Muscle of back (tissue), 11 donors: ENCODE results near the gene FAM221A. TPM values are rescaled to one million over a fixed set of nuclear protein-coding genes. Genes with fewer than 3 reads are reported as not detected.
"Not testable (repeated sequence)": the region's sequence is repeated elsewhere in the genome, so short reads cannot be mapped to it uniquely, and the experiment has no call there.

Experiments used
- DNase-seq, 3 donors: peaks; one replicate each; pipeline versions ENCODE4 v3.0.0 to v3.0.0-alpha.2; 2013
- polyA plus RNA-seq, 10 donors: library from polyadenylated mRNA; unstranded; fragments of 120-200 nt; gene quantifications; one replicate each; pipeline ENCODE4 v1.2.1, GENCODE V29; 2013; ENCODE audit not compliant: insufficient read length in 10 of 10

Gene FAM221A
- polyA plus RNA-seq, 10 donors: 1.6 to 5.1 (median 2.7) TPM

DNA sequence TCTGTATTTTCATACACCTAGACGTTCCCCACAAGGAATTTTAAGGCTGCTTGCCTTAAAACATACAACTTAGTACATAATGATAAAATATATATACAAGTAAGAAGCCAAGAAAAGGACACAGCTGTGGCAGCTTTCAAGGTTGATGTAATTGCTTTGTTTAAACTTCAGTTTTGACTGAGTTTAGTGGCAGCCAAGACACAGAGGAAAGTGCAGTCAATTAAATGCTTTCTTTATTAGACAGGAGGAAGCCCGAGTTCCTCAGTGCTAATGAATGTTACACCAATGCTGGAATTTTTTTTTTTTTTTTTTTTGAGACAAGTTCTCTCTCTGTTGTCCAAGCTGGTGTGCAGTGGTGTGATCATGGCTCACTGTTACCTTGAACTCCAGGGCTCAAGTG lies 18.8 kb downstream of the FAM221A start:
- DNase-seq: peak in 1 of 3 donors; percentile 16

DNA sequence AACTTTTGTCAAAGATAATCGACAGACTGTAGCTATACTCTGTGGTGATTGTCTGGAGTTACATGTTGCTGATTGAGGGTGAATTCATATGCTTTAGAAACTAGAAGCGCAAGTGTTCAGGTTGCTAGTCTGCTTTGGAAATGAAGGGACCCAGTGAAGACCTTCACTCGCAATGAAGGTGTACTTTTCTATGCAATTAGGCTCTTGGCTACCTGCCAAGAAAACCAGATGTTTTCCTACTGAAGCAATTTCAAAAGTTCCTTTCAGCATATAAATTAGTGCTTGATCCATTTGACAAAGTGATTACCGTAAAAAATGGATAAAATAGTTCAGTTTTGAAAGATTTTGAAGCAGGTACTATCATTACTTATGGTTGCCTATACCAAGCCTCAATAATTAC lies 20.0 kb downstream of the FAM221A start:
- peak in 1 of 3 donors; percentile 25 for DNase-seq

DNA sequence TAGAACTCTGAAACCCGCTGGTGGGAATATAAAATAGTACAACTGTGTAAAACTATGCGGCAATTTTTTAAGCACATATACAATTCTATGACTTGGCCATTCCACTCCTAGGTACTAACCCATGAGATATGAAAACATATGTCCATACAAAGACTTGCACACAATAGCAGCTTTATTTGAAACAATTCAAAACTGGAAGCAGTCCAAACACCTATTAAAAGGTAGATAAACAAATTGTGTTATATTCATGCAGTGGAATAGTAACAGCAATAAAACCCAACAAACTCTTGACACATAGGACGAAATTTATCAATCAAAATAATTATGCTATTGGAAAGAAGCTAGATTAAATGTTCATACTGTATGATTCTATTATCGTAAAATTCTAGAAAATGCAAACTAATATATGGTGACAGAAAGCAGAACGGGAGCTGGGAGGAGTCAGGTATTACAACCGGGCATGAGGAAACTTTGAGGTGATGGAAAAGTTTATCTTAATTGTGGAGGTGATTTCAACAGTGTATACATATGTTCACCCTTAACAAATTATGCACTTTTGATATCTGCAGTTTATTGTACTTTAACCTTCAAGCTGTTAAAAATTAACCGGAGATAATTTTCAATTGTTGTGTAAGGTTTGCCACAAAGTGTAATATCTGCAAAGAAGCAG lies 29.2 kb downstream of the FAM221A start:
- no peak for DNase-seq

DNA sequence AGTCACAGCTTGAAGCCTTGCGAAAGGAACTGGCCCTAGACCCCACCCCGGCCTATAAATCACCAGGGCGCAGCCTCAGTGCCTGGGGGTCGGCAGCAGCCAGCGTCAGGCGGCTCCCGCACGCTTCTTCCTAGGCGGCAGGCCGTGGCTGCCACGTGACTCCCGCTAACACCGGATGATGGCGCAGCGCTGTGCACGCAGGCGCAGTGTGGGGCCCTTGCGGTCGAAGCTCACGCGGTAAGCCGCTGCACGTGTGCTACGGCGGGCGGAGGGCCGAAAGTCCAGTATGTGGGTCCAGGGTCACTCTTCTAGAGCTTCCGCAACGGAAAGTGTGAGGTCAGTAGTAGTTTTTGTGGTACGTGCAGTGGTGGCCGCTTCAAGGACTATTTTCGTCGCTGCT lies 30.0 kb downstream of the FAM221A start, which contains the start of gene STK31:
STK31 (plus strand) TSS at position 220 of the 400 bp plus-strand sequence; CDS start at position 287, 67 bp downstream.
- no peak for DNase-seq

DNA sequence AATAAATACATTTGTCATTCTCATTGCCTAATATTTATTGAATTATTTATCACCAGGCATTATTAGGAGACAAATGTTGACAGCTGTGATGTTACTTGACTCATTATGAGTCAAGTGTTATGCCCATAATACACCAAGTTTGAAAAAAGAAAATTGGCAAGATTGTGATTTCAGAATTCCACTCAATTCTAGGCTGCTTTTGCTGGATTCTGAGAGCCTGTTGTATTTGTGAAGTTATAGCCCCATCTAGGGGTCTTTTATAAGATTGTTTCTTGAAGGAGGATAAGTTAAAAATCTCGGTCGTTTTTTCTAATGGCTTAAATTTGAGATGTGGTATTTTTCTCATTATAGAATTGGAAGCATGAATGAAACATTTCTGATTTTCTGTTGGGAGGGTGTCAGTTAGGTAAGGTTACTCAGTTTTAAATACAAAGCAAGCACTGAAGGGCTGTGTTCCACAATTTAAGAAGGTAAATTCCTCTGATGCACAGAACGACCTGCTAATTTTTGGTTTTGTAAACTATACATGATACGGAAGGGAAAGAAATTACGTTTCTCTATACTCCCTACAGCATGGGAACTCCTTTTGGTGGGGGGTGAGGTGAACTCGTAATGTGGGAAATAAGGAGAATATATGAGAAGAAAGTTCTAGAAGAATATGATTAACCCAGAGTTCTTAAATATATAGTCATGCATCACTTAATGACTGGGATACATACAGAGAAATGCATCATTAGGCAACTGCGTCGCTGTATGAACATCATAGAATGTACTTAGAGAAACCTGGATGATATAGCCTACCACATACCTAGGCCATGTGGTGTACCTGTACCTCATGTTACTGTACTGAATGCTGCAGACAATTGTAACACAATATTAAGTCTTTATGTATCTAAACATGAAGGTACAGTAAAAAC lies 32.6 kb downstream of the FAM221A start:
- DNase-seq: peak; percentile 53 to 71 (median 59)

DNA sequence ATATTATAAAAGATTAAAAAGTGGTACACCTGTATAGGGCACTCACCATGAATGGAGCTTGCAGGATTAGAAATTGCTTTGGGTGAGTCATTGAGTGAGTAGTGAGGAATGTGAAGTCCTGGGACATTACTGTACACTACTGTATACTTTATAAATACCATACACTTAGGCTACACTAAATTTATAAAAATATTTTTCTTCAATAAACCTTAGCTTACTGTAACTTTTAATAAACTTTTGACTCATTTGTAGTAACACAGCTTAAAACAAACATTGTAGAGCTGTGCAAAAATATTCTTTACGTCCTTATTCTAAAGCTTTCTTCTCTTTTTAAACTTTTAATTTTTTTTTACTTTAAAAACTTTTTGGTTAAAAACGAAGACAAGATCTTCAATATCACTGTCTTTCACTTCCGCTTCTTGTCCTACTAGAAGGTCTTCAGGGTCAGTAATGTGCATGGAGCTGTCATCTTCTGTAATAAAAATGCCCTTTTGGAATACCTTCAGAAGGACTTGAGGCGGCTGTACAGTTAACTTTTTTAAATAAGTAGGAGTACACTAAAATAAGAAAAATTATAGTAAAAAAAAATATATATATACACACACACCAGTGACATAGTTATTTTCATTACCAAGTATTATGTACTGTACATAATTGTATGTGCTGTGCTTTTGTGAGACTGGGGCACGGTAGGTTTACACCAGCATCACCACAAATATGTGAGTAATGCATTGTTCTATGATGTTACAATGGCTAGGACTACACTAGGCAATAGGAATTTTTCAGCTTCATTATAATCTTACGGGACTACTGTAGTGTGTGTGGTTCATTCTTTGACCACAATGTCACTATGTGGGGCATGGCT lies 33.5 kb downstream of the FAM221A start:
- peak in 1 of 3 donors; percentile 65 for DNase-seq

DNA sequence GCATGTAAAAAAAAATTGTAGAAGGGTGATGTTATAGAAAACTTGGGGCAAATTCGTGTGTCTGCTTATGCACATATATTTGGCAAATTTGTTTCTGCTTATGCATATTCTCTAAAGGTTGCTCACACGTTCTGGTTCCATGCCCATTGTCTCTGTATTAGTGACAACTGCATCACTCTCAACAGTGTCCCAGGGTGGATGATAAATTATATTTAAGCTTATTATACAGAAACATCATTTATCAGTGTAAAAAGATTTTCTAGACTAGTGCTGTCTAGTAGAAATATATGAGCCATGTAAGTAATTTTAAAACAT lies 34.1 kb downstream of the FAM221A start:
- DNase-seq: no peak

DNA sequence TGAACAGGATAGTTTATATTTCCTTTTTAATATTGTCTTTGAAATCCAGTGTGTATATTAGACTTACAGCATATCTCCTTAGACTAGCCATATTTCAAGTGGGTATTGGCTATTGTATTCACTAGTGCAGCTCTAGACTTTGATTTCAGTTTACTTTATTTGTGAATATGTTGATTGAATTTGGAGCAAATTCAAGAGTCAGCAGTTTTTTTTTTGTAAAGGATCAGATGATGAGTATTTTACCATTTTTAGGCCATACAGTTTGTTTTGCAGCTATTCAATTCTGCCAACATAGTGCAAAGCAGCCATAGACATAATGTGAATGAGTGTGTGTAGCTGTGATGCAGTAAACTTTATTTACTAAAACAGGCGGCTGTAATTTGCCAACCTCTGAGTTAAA lies 34.6 kb downstream of the FAM221A start:
- no peak for DNase-seq

DNA sequence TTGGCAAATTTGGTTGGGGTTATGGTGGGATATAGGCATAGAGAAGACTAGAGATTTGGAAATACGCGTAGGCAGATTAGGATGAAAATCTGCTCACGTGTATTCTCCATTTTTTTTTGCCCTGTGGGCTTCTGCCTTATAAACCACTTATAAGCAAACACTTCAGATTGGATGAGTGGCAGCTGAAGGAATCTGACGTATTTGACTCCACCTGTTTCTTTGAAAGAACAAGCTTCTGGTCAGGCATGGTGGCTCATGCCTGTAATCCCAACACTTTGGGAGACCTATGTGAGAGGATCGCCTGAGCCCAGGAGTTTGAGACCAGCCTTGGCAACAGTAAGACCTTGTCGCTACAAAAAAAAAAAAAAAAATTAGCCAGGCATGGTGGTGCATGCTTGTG lies 35.1 kb downstream of the FAM221A start:
- no peak for DNase-seq

DNA sequence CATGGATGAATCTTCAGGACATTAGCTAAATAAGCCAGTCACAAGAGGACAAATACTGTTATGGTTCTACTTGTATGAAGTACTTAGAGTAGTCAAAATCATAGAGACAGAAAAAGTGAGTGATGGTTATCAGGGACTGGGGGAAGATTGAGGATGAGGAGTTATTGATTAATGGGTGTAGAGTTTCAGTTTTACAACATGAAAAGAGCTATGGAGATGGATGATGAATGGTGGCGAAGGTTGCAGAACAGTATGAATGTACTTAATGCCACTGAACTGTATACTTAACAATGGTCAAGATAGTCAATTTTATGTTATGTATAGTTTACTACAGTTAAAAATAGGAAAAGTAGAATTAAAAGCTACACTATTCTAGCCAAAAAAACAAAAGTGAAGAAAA lies 37.8 kb downstream of the FAM221A start:
- DNase-seq: no peak

DNA sequence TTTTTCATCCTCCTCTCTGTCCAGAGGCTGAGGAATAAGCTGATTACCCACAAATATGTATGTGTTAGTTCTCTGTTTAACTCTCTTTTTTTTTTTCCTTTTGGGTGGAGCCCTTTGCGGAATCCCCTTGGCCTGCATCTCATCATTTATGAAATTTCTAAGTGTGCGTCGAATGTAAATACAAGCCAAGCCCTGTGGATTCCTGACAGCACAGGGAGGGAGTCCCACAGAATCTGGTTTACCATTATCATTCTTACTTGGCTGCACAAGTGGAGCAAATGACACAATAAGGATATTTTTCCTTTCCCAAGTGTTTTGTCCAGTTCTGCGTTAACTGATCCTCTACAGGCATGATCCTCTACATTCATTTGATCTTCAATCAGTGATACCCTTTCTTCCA lies 41.5 kb downstream of the FAM221A start:
- DNase-seq: peak in 1 of 3 donors; percentile 24

DNA sequence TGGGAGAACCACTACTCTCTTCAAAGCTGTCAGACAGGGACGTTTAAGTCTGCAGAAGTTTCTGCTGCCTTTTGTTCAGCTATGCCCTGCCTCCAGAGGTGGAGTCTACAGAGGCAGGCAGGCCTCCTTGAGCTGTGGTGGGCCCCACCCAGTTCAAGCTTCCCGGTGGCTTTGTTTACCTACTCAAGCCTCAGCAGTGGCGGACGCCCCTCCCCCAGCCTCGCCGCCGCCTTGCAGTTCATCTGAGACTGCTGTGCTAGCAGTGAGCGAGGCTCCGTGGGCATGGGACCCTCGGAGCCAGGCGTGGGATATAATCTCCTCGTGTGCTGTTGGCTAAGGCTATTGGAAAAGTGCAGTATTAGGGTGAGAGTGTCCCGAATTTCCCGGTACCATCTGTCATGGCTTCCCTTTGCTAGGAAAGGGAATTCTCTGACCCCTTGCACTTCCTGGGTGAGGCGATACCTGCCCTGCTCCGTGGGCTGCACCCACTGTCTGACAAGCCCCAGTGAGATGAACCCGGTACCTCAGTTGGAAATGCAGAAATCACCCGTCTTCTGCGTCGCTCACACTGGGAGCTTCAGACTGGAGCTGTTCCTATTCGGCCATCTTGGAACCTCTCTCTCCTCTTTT lies 42.7 kb downstream of the FAM221A start:
- not testable (repeated sequence) for DNase-seq

DNA sequence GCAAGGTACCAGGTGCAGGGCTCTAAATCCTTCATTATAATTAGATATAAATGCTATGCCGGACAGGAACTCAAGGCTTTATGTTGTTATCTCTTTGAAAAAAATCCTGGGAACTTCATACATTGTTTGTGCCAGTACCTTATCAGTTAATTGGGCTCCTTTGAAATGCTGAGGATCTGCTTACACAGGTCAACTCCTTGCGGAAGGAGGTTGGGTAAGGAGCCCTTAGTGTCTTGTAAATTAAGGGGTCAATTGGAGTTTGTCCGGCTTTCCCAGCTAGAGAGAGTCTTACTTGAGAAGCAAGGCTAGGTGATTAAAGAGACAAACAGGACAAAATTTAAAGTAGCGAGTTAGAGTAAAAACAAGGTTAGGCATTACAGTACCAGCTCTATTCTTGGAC lies 44.1 kb downstream of the FAM221A start:
- not testable (repeated sequence) for DNase-seq

DNA sequence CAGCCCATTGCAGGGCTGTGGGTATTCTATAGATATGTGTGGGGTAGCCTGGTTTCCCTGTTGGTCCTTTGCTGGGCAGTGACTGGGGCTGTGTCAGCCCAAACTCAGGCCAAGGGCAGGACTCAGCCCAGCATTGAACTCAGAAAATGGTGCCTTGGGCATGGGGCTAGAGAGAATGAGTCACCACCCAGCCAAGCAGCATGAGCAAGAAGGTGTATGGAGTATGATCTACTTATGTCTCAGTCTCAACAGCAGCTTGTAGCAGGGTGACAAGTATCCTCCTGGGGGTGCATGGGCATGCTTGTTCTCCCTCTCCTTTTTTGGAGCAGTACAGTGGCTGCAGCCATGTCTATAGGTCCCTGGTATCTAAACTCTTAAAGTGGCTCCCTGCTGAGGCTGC lies 62.1 kb downstream of the FAM221A start:
- no peak for DNase-seq

DNA sequence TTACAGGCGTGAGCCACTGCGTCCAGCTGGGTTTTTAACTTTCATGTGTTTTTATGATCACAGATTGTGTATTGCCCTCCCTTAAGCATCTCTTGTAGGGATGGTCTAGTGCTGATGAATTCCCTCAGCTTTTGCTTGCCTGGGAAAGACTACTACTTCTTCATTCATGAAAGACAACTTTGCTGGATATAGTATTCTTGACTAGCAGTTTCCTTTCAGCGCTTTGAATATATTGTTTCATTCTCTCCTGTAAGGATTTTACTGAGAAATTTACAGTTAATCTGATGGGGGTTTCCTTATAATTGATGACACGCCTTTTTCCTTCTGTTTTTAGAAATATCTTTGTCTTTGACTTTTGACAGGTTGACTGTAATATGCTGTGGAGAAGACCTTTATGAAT lies 63.2 kb downstream of the FAM221A start:
- DNase-seq: no peak

DNA sequence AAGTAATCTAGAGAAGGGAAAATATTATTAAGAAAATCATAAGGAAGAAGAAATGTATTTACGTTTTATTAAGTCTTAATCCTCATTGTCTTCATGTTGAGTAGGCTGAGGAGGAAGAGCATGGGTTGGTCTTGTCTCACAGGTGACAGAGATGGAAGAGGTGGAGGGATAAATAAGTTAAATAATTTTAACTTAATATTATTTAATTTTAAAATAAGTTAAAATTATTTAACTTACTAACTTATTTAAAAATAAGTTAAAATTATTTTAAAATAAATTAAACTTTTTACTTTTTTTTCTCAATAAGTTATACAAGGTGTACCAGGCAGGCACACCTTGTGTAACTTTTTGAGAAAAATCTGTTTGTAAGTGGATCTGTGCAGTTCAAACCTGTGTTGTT lies 66.6 kb downstream of the FAM221A start:
- DNase-seq: no peak

DNA sequence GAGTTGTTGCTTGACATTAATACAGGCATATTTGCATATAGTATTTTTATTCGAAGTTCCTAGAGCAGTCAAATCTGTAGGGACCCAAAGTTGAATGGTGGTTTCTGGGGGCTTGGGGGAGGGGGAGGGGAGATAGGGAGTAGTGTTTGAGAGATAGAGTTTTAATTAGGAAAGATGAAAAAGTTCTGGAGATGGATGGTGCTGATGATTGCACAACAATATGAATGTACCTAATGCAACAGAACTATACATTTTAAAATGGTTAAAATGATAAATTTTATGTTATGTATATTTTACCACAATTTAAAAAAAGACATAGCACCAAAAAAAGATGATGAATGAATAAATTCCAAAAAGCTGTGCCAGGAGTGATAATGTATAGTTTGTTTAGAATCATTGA lies 71.9 kb downstream of the FAM221A start:
- DNase-seq: no peak
